Cardiac atrium fibroblast (primary cell): ENCODE data around the gene MYO1H. TPM values are rescaled to one million over a fixed set of nuclear protein-coding genes. Genes with fewer than 3 reads are reported as not detected.

ENCODE experiments used
- total RNA-seq: library from RNA; depleted of rRNA; stranded (reverse); fragments of >200 nt; gene quantifications from 2 replicates; pipeline ENCODE4 v1.2.3, GENCODE V29; 2015

Gene MYO1H, protein sequence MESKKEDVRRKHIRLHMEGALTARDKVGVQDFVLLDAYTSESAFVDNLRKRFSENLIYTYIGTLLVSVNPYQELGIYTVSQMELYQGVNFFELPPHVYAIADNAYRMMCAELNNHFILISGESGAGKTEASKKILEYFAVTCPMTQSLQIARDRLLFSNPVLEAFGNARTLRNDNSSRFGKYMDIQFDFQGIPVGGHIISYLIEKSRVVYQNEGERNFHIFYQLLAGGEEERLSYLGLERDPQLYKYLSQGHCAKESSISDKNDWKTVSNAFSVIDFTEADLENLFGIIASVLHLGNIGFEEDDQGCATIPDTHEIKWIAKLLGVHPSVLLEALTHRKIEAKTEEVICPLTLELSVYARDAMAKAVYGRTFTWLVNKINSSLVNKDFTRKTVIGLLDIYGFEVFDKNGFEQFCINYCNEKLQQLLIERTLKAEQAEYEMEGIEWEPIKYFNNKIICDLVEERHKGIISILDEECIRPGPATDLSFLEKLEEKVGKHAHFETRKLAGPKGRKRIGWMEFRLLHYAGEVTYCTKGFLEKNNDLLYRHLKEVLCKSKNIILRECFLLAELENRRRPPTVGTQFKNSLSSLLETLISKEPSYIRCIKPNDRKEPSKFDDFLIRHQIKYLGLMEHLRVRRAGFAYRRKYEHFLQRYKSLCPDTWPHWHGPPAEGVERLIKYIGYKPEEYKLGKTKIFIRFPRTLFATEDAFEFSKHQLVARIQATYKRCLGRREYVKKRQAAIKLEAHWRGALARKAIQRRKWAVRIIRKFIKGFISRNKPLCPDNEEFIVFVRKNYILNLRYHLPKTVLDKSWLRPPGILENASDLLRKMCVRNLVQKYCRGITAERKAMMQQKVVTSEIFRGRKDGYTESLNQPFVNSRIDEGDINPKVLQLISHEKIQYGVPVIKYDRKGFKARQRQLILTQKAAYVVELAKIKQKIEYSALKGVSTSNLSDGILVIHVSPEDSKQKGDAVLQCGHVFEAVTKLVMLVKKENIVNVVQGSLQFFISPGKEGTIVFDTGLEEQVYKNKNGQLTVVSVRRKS
- not detected in 2 replicates for total RNA-seq

DNA sequence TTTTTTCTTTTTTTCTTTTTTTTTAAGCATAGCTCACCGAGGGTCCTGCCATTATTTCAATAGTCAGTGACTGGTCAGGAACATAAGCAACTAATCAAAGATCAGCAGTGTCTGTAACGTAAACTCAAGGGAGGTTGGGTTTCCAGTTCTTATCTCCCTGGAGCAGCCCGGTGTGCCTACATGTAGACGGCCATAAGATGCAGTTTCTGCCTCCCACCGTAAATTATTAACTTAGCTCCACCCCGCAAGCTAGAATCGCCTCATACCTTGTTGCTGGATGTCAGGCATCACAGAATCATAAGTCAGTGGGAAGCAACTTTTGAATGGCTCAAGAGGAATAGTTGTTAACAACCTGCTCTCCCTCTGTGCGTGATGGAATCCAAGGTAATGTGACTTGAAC, at the start of gene MYO1H:
Gene MYO1H, plus strand, starts transcription at position 312 of the 400 bp plus-strand sequence. Its CDS starts 61 bp downstream, at position 373.

DNA sequence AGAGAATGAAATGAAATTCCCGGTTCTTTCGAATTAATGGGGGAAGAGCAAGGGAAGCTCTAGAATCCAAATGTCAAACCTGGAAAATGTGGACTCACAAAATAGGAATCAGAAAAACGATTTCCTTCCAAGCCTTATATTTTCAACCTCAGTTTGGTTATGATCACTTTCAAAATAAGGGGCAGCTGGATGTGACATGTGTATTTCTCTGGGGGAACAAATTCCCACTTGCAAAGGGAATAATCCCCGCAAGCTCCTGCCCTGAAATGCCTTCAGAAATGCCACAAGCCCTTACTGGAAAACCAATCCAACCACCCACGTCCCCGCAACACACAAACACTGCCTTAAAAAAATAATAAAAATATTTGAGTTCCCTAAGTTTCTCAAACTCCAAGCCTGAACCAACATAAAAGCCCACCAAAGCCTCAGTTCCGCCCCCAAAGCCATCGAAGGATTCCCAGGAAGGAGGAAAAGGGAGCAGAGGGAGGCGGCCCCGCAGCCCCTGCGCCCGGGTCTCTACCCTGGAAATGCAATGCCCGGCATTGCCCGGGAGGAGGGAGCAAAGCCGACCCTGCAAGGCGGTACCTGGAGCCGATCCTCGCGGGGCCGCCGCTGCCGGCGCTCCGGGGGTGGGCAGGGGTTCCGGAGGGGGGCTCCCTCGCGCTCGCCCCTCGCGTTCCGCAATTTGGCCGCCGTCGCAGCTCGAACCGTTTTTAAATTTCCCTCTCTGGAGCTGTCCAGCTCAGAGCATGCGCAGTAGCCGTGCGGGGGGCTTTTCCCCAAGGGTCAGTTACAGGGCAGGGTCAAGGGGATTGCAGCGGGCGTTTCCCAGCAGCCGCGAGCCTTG, 38.9 kb upstream of the MYO1H start, which contains the start of gene FOXN4:
Gene FOXN4, minus strand, starts transcription at position 751 of the 847 bp plus-strand sequence. CDS start 963 bp downstream, outside the sequence.

DNA sequence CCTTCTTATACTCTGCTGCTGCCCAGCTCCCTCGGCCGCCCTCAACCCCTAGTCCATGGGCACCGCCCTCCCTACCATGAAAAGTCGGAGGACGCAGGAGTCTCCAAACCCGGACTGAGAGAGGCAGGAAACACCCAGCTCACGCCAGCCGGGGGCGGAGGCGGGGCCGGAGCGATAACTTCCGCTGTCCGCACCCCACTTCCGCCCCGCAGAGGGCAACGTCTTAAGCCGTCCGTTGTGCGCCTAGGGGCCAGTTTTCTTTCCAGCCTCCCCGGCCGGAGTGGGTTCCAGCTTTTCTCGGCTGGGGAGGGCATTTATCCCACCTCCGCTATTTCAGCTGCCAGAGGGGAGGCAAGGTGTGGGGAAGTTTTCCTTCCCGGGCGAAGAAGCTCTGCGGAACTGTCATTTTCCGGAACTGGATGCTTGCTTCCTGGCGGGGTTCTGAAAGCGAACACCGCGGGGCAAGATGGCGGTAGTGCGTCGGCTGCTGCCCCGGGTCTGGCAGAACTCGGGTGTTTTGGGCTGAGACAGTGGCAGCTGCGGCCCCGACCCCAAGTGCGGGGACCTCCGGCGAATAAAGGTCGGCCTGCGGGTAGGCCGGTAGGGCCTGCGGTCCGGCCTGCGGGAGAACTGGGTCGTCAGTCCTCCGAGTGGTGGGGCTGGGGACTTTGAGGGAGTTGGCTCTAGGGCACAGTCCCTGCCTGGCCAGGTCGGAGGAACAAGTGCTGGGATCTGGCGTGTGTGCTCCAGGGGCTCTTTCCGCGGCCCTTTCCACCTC, 129.7 kb downstream of the MYO1H start, which contains the start of the genes KCTD10 and UBE3B:
Gene KCTD10, minus strand, starts transcription at position 116 of the 778 bp plus-strand sequence. Its CDS starts 38 bp downstream, at position 78.
Gene UBE3B, plus strand, starts transcription at position 450 of the 778 bp plus-strand sequence. CDS start 5,918 bp downstream, outside the sequence.

Other genes with a start within 250 kb of the MYO1H start
- 0.90 and 0.97 TPM in 2 replicates for gene ACACB, start 231.3 kb upstream of the MYO1H start, total RNA-seq
- not detected in 2 replicates for gene FOXN4, start 38.6 kb upstream of the MYO1H start, total RNA-seq
- gene KCTD10, start 129.4 kb downstream of the MYO1H start, total RNA-seq = 30.5 and 36.6 TPM in 2 replicates
- 36.5 and 53.6 TPM in 2 replicates for gene UBE3B, start 129.7 kb downstream of the MYO1H start, total RNA-seq
- gene MMAB, start 225.6 kb downstream of the MYO1H start, total RNA-seq = 33.6 and 51.0 TPM in 2 replicates
- 27.1 and 45.7 TPM in 2 replicates for gene MVK, start 225.9 kb downstream of the MYO1H start, total RNA-seq